H1 (cell line): Measurements from ENCODE around the gene PRKCH. TPM values are rescaled to one million over a fixed set of nuclear protein-coding genes. Genes with fewer than 3 reads are reported as not detected.

Experiments used
- CTCF ChIA-PET: fragments of 300-600 bp; sonication (Branson Sonifier 250); formaldehyde crosslinking; loops from one replicate; lab custom pipeline; 2021; ENCODE audit not compliant: partially characterized antibody; lab: Charles Lee
- POLR2A ChIA-PET: fragments of 300-600 bp; sonication (Branson Sonifier 250); formaldehyde crosslinking; loops from one replicate; lab custom pipeline; 2021; ENCODE audit warnings: inconsistent platforms; ENCODE audit not compliant: partially characterized antibody; lab: Charles Lee
- DNase-seq, 2 experiments: peaks; one replicate each; pipeline versions ENCODE4 v3.0.0 to v3.0.0-alpha.2; 2010 to 2022; ENCODE audit warnings: low spot score in 2 of 2, low read depth in 1 of 2, mixed read lengths in 1 of 2
- FAIRE-seq: peaks from 2 replicates; lab custom pipeline; 2011; peaks lifted over from hg19 to GRCh38; lab: Jason Lieb, UNC
- H2AFZ ChIP-seq: 2 replicates; pipeline ENCODE4 v1.8.1; 2012; ENCODE audit warnings: low read length, inconsistent platforms
- H2AK5ac ChIP-seq: 2 replicates; pipeline ENCODE4 v1.6.1; 2013; ENCODE audit warnings: low read depth, low read length
- H2BK120ac ChIP-seq: replicated peaks from 2 replicates; pipeline ENCODE3; 2013; ENCODE audit warnings: low read depth, low read length, inconsistent platforms
- H2BK12ac ChIP-seq: 2 replicates; pipeline ENCODE4 v1.6.1; 2013; ENCODE audit warnings: low read depth, low read length
- H2BK15ac ChIP-seq: 2 replicates; pipeline ENCODE4 v1.6.1; 2013; ENCODE audit warnings: low read length
- H2BK20ac ChIP-seq: 2 replicates; pipeline ENCODE4 v1.6.1; 2013; ENCODE audit warnings: low read length
- H2BK5ac ChIP-seq: 2 replicates; pipeline ENCODE4 v1.6.1; 2013; ENCODE audit warnings: low read depth, low read length
- H3K14ac ChIP-seq: 2 replicates; pipeline ENCODE4 v1.6.1; 2013; ENCODE audit warnings: inconsistent platforms; ENCODE audit not compliant: insufficient read length
- H3K18ac ChIP-seq: 2 replicates; pipeline ENCODE4 v1.6.1; 2013; ENCODE audit warnings: low read length; ENCODE audit errors: extremely low read depth
- H3K23ac ChIP-seq: 2 replicates; pipeline ENCODE4 v1.6.1; 2013; ENCODE audit warnings: inconsistent platforms; ENCODE audit not compliant: insufficient read length
- H3K23me2 ChIP-seq: 2 replicates; pipeline ENCODE4 v1.6.1; 2013; ENCODE audit warnings: low read depth, low read length
- H3K27ac ChIP-seq: 2 replicates; pipeline ENCODE4 v1.6.1; 2011; ENCODE audit warnings: low read depth, low read length, inconsistent platforms
- H3K27me3 ChIP-seq, 4 experiments: replicated peaks in 1 of 4; 1 replicate in 1 of 4; 2 replicates in 3 of 4; pipeline versions ENCODE4 v1.6.1 to v1.8.1; 2011 to 2013; ENCODE audit warnings: low read length in 3 of 4, mild to moderate bottlenecking in 3 of 4, inconsistent platforms in 2 of 4, mixed read lengths in 2 of 4, moderate library complexity in 1 of 4; ENCODE audit not compliant: control insufficient read depth in 3 of 4, insufficient read depth in 3 of 4; ENCODE audit errors: extremely low read depth in 1 of 4
- H3K36me3 ChIP-seq, 4 experiments: 2 replicates each; pipeline versions ENCODE4 v1.6.1 to v1.8.1; 2011 to 2013; ENCODE audit warnings: mild to moderate bottlenecking in 4 of 4, low read length in 3 of 4, moderate library complexity in 2 of 4, control low read depth in 1 of 4, inconsistent platforms in 1 of 4; ENCODE audit not compliant: insufficient read depth in 4 of 4, control insufficient read depth in 2 of 4
- H3K4ac ChIP-seq: replicated peaks from 2 replicates; pipeline ENCODE3; 2013; ENCODE audit warnings: low read length, low read depth, mixed read lengths, inconsistent platforms; ENCODE audit not compliant: insufficient read length
- H3K4me1 ChIP-seq, 4 experiments: replicated peaks in 1 of 4; 1 replicate in 1 of 4; 2 replicates in 3 of 4; pipeline versions ENCODE4 v1.6.1 to v1.8.1; 2011 to 2013; ENCODE audit warnings: low read length in 3 of 4, inconsistent platforms in 2 of 4, mixed read lengths in 1 of 4; ENCODE audit not compliant: insufficient read depth in 4 of 4, control insufficient read depth in 3 of 4
- H3K4me2 ChIP-seq, 2 experiments: 2 replicates each; pipeline versions ENCODE4 v1.6.1 to v1.8.1; 2011 to 2013; ENCODE audit warnings: low read depth in 2 of 2, low read length in 2 of 2, control low read depth in 1 of 2, inconsistent platforms in 1 of 2, mild to moderate bottlenecking in 1 of 2; ENCODE audit not compliant: insufficient read depth in 1 of 2
- H3K4me3 ChIP-seq, 4 experiments: fragments of 200-600, 300-600 bp in 1 of 4; sonication (generic), shearing (Covaris generic), sonication (Bioruptor Twin) in 1 of 4; 2 replicates each; pipeline versions ENCODE4 v1.5.1 to v1.8.1; 2011 to 2016; ENCODE audit warnings: low read length in 4 of 4, low read depth in 3 of 4, control low read depth in 2 of 4, inconsistent platforms in 2 of 4, mild to moderate bottlenecking in 2 of 4, mixed read lengths in 1 of 4, moderate library complexity in 1 of 4; ENCODE audit not compliant: insufficient read depth in 2 of 4; ENCODE audit errors: extremely low read depth in 1 of 4
- H3K56ac ChIP-seq: replicated peaks from 2 replicates; pipeline ENCODE3; 2013; ENCODE audit warnings: low read depth, mild to moderate bottlenecking, mixed read lengths, low read length, inconsistent platforms; ENCODE audit not compliant: insufficient read length
- H3K79me1 ChIP-seq: 2 replicates; pipeline ENCODE4 v1.6.1; 2013; ENCODE audit warnings: low read depth, low read length, control low read depth
- H3K79me2 ChIP-seq, 2 experiments: 2 replicates each; pipeline versions ENCODE4 v1.6.1 to v1.8.1; 2012 to 2013; ENCODE audit warnings: low read length in 2 of 2, mild to moderate bottlenecking in 2 of 2, inconsistent platforms in 1 of 2; ENCODE audit not compliant: insufficient read depth in 2 of 2, control insufficient read depth in 1 of 2
- H3K9ac ChIP-seq, 4 experiments: replicated peaks in 1 of 4; 1 replicate in 1 of 4; 2 replicates in 3 of 4; pipeline versions ENCODE4 v1.6.1 to v1.8.1; 2011 to 2013; ENCODE audit warnings: low read depth in 3 of 4, low read length in 3 of 4, control low read depth in 2 of 4, mild to moderate bottlenecking in 2 of 4, moderate library complexity in 2 of 4, inconsistent platforms in 1 of 4; ENCODE audit errors: extremely low read depth in 1 of 4
- H3K9me3 ChIP-seq, 2 experiments: 2 replicates each; pipeline versions ENCODE4 v1.6.1 to v1.8.1; 2012 to 2013; ENCODE audit warnings: mild to moderate bottlenecking in 2 of 2, moderate library complexity in 2 of 2, control low read depth in 1 of 2, inconsistent platforms in 1 of 2, low read depth in 1 of 2, low read length in 1 of 2, mixed read lengths in 1 of 2; ENCODE audit not compliant: insufficient read depth in 2 of 2
- H4K20me1 ChIP-seq, 2 experiments: replicated peaks in 1 of 2; 2 replicates each; pipeline versions ENCODE3 to v1.8.1; 2011 to 2013; ENCODE audit warnings: inconsistent platforms in 2 of 2, low read length in 2 of 2, mild to moderate bottlenecking in 1 of 2; ENCODE audit not compliant: insufficient read depth in 2 of 2, control insufficient read depth in 1 of 2
- H4K5ac ChIP-seq: 2 replicates; pipeline ENCODE4 v1.6.1; 2013; ENCODE audit warnings: low read length, low read depth, mixed read lengths, inconsistent platforms; ENCODE audit not compliant: insufficient read length
- H4K8ac ChIP-seq: 2 replicates; pipeline ENCODE4 v1.8.0; 2013; ENCODE audit warnings: mild to moderate bottlenecking, moderate library complexity, low read length, inconsistent platforms; ENCODE audit not compliant: insufficient read depth; ENCODE audit errors: extremely low read depth
- H4K91ac ChIP-seq: replicated peaks from 2 replicates; pipeline ENCODE3; 2013; ENCODE audit warnings: low read length, mixed read lengths, inconsistent platforms; ENCODE audit not compliant: insufficient read length
- RFX5 ChIP-seq: IDR thresholded peaks from 2 replicates; pipeline ENCODE4 v1.6.1; 2011; ENCODE audit warnings: low read depth, low read length, improper control_type of control experiment, borderline replicate concordance
- SIX5 ChIP-seq: IDR thresholded peaks from 2 replicates; pipeline ENCODE4 v1.6.1; 2011; ENCODE audit warnings: mild to moderate bottlenecking, low read depth, low read length
- WGBS, 2 experiments: shearing (Covaris generic) in 1 of 2; methylation state at CpG; one replicate each; pipeline versions ENCODE4 v1.1.6 to v1.1.7; 2013 to 2015; ENCODE audit warnings: low lambda C conversion rate in 2 of 2, mixed read lengths in 2 of 2, inconsistent platforms in 1 of 2, low coverage in 1 of 2, missing lambda C conversion rate in 1 of 2; ENCODE audit not compliant: insufficient replicate concordance in 2 of 2, insufficient coverage in 1 of 2, insufficient read length in 1 of 2; ENCODE audit errors: extremely low coverage in 1 of 2, missing lambda C conversion rate in 1 of 2; 5-methylcytosine and 5-hydroxymethylcytosine counted together
- polyA plus RNA-seq, 7 experiments: library from polyadenylated mRNA; depleted of rRNA in 3 of 7; stranded (reverse) in 5 of 7; unstranded in 2 of 7; fragments of >200 nt in 5 of 7; fragments of 200-250 nt in 2 of 7; gene quantifications; 1 replicate in 5 of 7; 2 replicates in 1 of 7; 4 replicates in 1 of 7; pipeline versions ENCODE4 v1.2.1 to v1.2.3, GENCODE V29; 2011 to 2013; ENCODE audit warnings: missing spikeins in 2 of 7, mixed read lengths in 2 of 7
- total RNA-seq: library from RNA; stranded (reverse); fragmentation: NEBNext Ultra II Directional; extraction: Animal tissue kit (Norgen Biotek cat#: 25700); gene quantifications from 2 replicates; pipeline ENCODE4 v1.2.1, GENCODE V29; 2021

PRKCH gene
- total and polyA plus RNA-seq, 2 of the 8 experiments (the other 6 are each of a cell fraction or from before 2014, with no cell fraction given) = 6.4 to 7.0 TPM

DNA sequence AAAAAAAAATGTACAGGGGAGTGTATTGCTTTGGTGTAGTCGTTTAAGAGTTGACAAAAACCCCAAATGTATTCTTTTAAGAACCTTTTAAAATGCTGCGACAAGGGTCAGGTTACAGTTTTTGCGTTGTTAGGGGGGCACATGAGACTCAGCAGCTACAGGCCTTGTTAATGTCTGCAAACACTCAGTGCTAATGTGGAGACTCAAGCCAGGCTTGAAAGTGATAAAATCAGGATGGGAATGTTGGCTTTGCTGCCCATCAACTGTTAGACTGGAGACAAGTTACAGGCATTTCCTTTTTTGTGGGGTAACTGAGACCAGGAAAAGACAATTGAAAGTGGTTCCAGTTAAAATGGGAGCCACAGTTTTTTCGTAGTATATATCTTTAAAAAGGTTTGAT lies 84.8 kb downstream of the PRKCH start:
- Histone ChIP-seq H3K23ac (no peak overlapping the region), H2AFZ (peak overlapping the region; percentile 91)
- WGBS, 2 experiments = 33% methylated on average over 4 of the region's 4 CpGs; no CpG with 5 or more reads in 1 of the 2 experiments

More for the DNA sequence above, 84.8 kb downstream of the PRKCH start:
- no peaks in the 10 kb centered on the region for H3K36me3 ChIP-seq
- H3K27me3 ChIP-seq = no peaks in the 10 kb centered on the region
- no peaks in the 10 kb centered on the region for H3K23me2 ChIP-seq
- H3K56ac ChIP-seq = no peak overlapping the region
- DNase-seq (no peak), FAIRE-seq (peak; percentile 52)
- H2BK120ac ChIP-seq = no peak overlapping the region
- no peak overlapping the region for H3K14ac ChIP-seq
- H4K20me1 ChIP-seq = no peaks in the 10 kb centered on the region
- H4K8ac ChIP-seq = no peak overlapping the region
- H3K27ac ChIP-seq = no peak overlapping the region
- no peak overlapping the region for H4K91ac ChIP-seq
- no peaks in the 10 kb centered on the region for H3K79me1 ChIP-seq
- H3K4me2 ChIP-seq = peak overlapping the region; percentile 44 to 58; a peak in 3 of 4 replicates
- H3K79me2 ChIP-seq = no peaks in the 10 kb centered on the region
- ChIA-PET CTCF (no interaction called here), POLR2A (interaction anchor here (0.7 to 1.9 kb wide), 3 partner anchors 11 to 26 kb away, joined by 3 to 4 read pairs (median 4); no protein-coding TSS in a partner anchor)
- no peak overlapping the region for H3K4ac ChIP-seq
- H2BK20ac ChIP-seq = no peak overlapping the region
- H4K5ac ChIP-seq = no peak overlapping the region
- no peaks in the 10 kb centered on the region for H3K9me3 ChIP-seq
- no peak overlapping the region; the same call in 1 of the 2 replicates for H2BK12ac ChIP-seq
- TF ChIP-seq SIX5 = peak; percentile 26; the same call in 1 of the 2 replicates
- TF ChIP-seq RFX5 = no peak
- peak overlapping the region; percentile 35; the same call in 1 of the 2 replicates for H2BK5ac ChIP-seq
- H2BK15ac ChIP-seq = 0 out of 2 replicates have a peak overlapping the region, but pooled peaks have one; percentile 54
- H2AK5ac ChIP-seq = no peak overlapping the region
- H3K9ac ChIP-seq = no peak overlapping the region; a peak in 1 of 7 replicates
- H3K4me1 ChIP-seq = peaks cover 0 to 9% (median 3%) of the 10 kb centered on the region in 4 experiments; a peak in 2 of 7 replicates
- H3K4me3 ChIP-seq = 0 out of 8 replicates have a peak overlapping the region, but pooled peaks of 1 of the 4 experiments have one; percentile 18
- no peak overlapping the region for H3K18ac ChIP-seq
